Activated T-cell treated with anti-CD3 and anti-CD28 coated beads, Interleukin-2, amount 50 U/mL, for 1 hour (primary cell): Measurements from ENCODE around the gene TRIM43B.
"Not testable (repeated sequence)": the region's sequence is repeated elsewhere in the genome, so short reads cannot be mapped to it uniquely, and the experiment has no call there.

ENCODE experiments used
- DNase-seq: peaks from one replicate; pipeline ENCODE4 v3.0.0-alpha.2; 2020

The TRIM43B gene

GRCh38 chr2:95433373-95433772, 51.2 kb downstream of the TRIM43B start:
- not testable (repeated sequence) for DNase-seq

GRCh38 chr2:95429748-95430467, 54.6 kb downstream of the TRIM43B start:
- not testable (repeated sequence) for DNase-seq

GRCh38 chr2:95427196-95427867, 57.2 kb downstream of the TRIM43B start:
- not testable (repeated sequence) for DNase-seq
